OCI-LY1 (cell line): ENCODE results near the gene AP2B1.
A peak's percentile ranks its signal among the peaks of the same experiment; 100 is the strongest.

ENCODE experiments used
- H2AFZ ChIP-seq: fragments of 200-600 bp; sonication (generic), shearing (Covaris generic); 2 replicates; pipeline ENCODE4 v1.6.0; 2014; ENCODE audit warnings: antibody characterized with exemption, mild to moderate bottlenecking, low read length
- H3F3A ChIP-seq: fragments of 200-600 bp; sonication (generic), shearing (Covaris generic); 2 replicates; pipeline ENCODE4 v1.6.0; 2014; ENCODE audit warnings: mild to moderate bottlenecking, antibody characterized with exemption, low read length, moderate library complexity; ENCODE audit not compliant: insufficient read depth
- H3K27ac ChIP-seq: fragments of 200-600 bp; sonication (generic); 2 replicates; pipeline ENCODE4 v1.5.1; 2014; ENCODE audit warnings: low read length, mixed run types, mild to moderate bottlenecking, low read depth; ENCODE audit not compliant: poor library complexity, severe bottlenecking
- H3K27me3 ChIP-seq: fragments of 200-600 bp; sonication (generic); 2 replicates; pipeline ENCODE4 v1.6.0; 2014; ENCODE audit warnings: antibody characterized with exemption, mild to moderate bottlenecking, low read length, moderate library complexity; ENCODE audit not compliant: insufficient read depth
- H3K36me3 ChIP-seq: fragments of 200-600 bp; sonication (generic); 2 replicates; pipeline ENCODE4 v1.6.1; 2014; ENCODE audit warnings: mild to moderate bottlenecking, antibody characterized with exemption, low read length, moderate library complexity, mixed read lengths; ENCODE audit not compliant: insufficient read depth
- H3K4me1 ChIP-seq: fragments of 200-600 bp; sonication (generic); 2 replicates; pipeline ENCODE4 v1.5.1; 2014; ENCODE audit warnings: mild to moderate bottlenecking, low read length, moderate library complexity; ENCODE audit not compliant: insufficient read depth, severe bottlenecking
- H3K4me2 ChIP-seq: fragments of 200-600 bp; sonication (generic), shearing (Covaris generic); 2 replicates; pipeline ENCODE4 v1.6.1; 2014; ENCODE audit warnings: low read length
- H3K4me3 ChIP-seq: fragments of 200-600 bp; sonication (generic); 2 replicates; pipeline ENCODE4 v1.5.1; 2014; ENCODE audit warnings: low read length, low read depth, mild to moderate bottlenecking, mixed read lengths; ENCODE audit not compliant: poor library complexity, severe bottlenecking
- H3K79me2 ChIP-seq: fragments of 200-600 bp; shearing (Covaris generic); 2 replicates; pipeline ENCODE4 v1.6.1; 2016; ENCODE audit warnings: mixed run types, low read length, mixed read lengths; ENCODE audit not compliant: insufficient read depth
- H3K9ac ChIP-seq: fragments of 200-600 bp; sonication (generic), shearing (Covaris generic); 2 replicates; pipeline ENCODE4 v1.6.1; 2014; ENCODE audit warnings: mild to moderate bottlenecking, low read length, mixed read lengths
- H3K9me2 ChIP-seq: fragments of 200-600 bp; sonication (generic), shearing (Covaris generic); 2 replicates; pipeline ENCODE4 v1.6.1; 2014; ENCODE audit warnings: low read depth, mild to moderate bottlenecking, low read length, mixed read lengths
- H3K9me3 ChIP-seq: fragments of 200-600 bp; shearing (Covaris generic); 2 replicates; pipeline ENCODE4 v1.6.1; 2014; ENCODE audit warnings: low read length, mixed read lengths
- H4K20me1 ChIP-seq: fragments of 200-600 bp; sonication (generic), shearing (Covaris generic); 2 replicates; pipeline ENCODE4 v1.6.0; 2016; ENCODE audit warnings: mild to moderate bottlenecking, low read length; ENCODE audit not compliant: insufficient read depth
- CTCF ChIP-seq: fragments of 200-600 bp; sonication (generic), shearing (Covaris generic); IDR thresholded peaks from 2 replicates; pipeline ENCODE4 v1.5.1; 2017; ENCODE audit warnings: mild to moderate bottlenecking, antibody characterized with exemption, low read length, moderate library complexity, mixed read lengths
- EZH2 ChIP-seq: fragments of 200-600 bp; sonication (generic), shearing (Covaris generic); IDR thresholded peaks from 2 replicates; pipeline ENCODE4 v1.8.0; 2017; ENCODE audit warnings: borderline replicate concordance, mixed run types, mild to moderate bottlenecking, antibody characterized with exemption, low read length, moderate library complexity, mixed read lengths

The AP2B1 gene

GRCh38 chr17:35748979-35749378, 161.9 kb downstream of the AP2B1 start:
- H3F3A ChIP-seq: no peaks in the 10 kb centered on the region
- no peaks in the 10 kb centered on the region for H3K36me3 ChIP-seq
- H3K9ac ChIP-seq: no peak overlapping the region
- peaks cover 15% of the 10 kb centered on the region for H3K27me3 ChIP-seq
- H3K9me2 ChIP-seq: no peaks in the 10 kb centered on the region
- no peak overlapping the region for H3K27ac ChIP-seq
- no peak overlapping the region for H2AFZ ChIP-seq
- no peaks in the 10 kb centered on the region for H3K9me3 ChIP-seq
- no peak overlapping the region for H3K4me3 ChIP-seq
- no peaks in the 10 kb centered on the region for H4K20me1 ChIP-seq
- H3K79me2 ChIP-seq: no peaks in the 10 kb centered on the region
- peaks cover 9% of the 10 kb centered on the region for H3K4me1 ChIP-seq
- no peak for TF ChIP-seq EZH2
- no peak for TF ChIP-seq CTCF
- H3K4me2 ChIP-seq: no peak overlapping the region

GRCh38 chr17:35749560-35750412, 162.7 kb downstream of the AP2B1 start:
- H2AFZ ChIP-seq: no peak overlapping the region
- H3K79me2 ChIP-seq: no peaks in the 10 kb centered on the region

More at GRCh38 chr17:35749560-35750412, 162.7 kb downstream of the AP2B1 start:
- H3K27me3 ChIP-seq: peaks cover 15% of the 10 kb centered on the region
- no peaks in the 10 kb centered on the region for H3K36me3 ChIP-seq
- TF ChIP-seq CTCF: no peak
- no peak for TF ChIP-seq EZH2
- no peaks in the 10 kb centered on the region for H3K9me2 ChIP-seq
- H3K4me1 ChIP-seq: peaks cover 9% of the 10 kb centered on the region
- no peaks in the 10 kb centered on the region for H4K20me1 ChIP-seq
- H3F3A ChIP-seq: no peaks in the 10 kb centered on the region
- H3K9ac ChIP-seq: no peak overlapping the region; the same call in 1 of the 2 replicates
- peak overlapping the region; percentile 25 for H3K4me3 ChIP-seq
- no peaks in the 10 kb centered on the region for H3K9me3 ChIP-seq
- no peak overlapping the region for H3K27ac ChIP-seq
- peak overlapping the region; percentile 51 for H3K4me2 ChIP-seq
